SK-N-SH (cell line): ENCODE data around the gene ZFYVE27.

Experiments used
- CTCF ChIP-seq: fragments of 200-600 bp; sonication (generic); IDR thresholded peaks from 2 replicates; pipeline ENCODE4 v1.6.1; 2017; ENCODE audit warnings: antibody characterized with exemption, mild to moderate bottlenecking, moderate library complexity
- FOXM1 ChIP-seq: IDR thresholded peaks from 2 replicates; pipeline ENCODE4 v1.4.0; 2012; ENCODE audit warnings: low read depth, mild to moderate bottlenecking
- GATA2 ChIP-seq: sonication (generic); formaldehyde crosslinking; IDR thresholded peaks from 2 replicates; pipeline ENCODE4 v1.5.0; 2020; ENCODE audit warnings: mild to moderate bottlenecking, missing genetic modification reagents
- JUND ChIP-seq: IDR thresholded peaks from 2 replicates; pipeline ENCODE4 v1.4.0; 2012
- MAX ChIP-seq: IDR thresholded peaks from 2 replicates; pipeline ENCODE4 v1.4.0; 2012; ENCODE audit warnings: low read depth
- MEF2A ChIP-seq: IDR thresholded peaks from 2 replicates; pipeline ENCODE4 v1.4.0; 2012; ENCODE audit warnings: low read depth, borderline replicate concordance
- NRF1 ChIP-seq: IDR thresholded peaks from 2 replicates; pipeline ENCODE4 v1.6.1; 2012; ENCODE audit warnings: low read depth, mild to moderate bottlenecking, low read length
- POLR2AphosphoS5 ChIP-seq: IDR thresholded peaks from 2 replicates; pipeline ENCODE4 v1.6.1; 2012; ENCODE audit warnings: low read depth, low read length
- RAD21 ChIP-seq: IDR thresholded peaks from 2 replicates; pipeline ENCODE4 v1.6.1; 2012; ENCODE audit warnings: mild to moderate bottlenecking, low read length
- RCOR1 ChIP-seq: fragments of 150-350 bp; IDR thresholded peaks from 2 replicates; pipeline ENCODE4 v1.6.1; 2017; ENCODE audit warnings: antibody characterized with exemption, low read length
- REST ChIP-seq: IDR thresholded peaks from 2 replicates; pipeline ENCODE4 v1.6.1; 2012; ENCODE audit warnings: mild to moderate bottlenecking, low read depth, low read length, moderate library complexity
- SIN3A ChIP-seq: IDR thresholded peaks from 2 replicates; pipeline ENCODE4 v1.6.1; 2012; ENCODE audit warnings: low read depth, mild to moderate bottlenecking, low read length, moderate library complexity, borderline replicate concordance

GRCh38 chr10:97780841-97781617 lies 44.1 kb downstream of the ZFYVE27 start:
- TF ChIP-seq CTCF (no peak), JUND (no peak), FOXM1 (no peak), SIN3A (no peak), REST (no peak), MAX (no peak), NRF1 (no peak), RAD21 (no peak), RCOR1 (no peak), POLR2AphosphoS5 (no peak), MEF2A (no peak), GATA2 (no peak)
